Lower leg skin (tissue), 3 donors: ENCODE measurements around the gene CACNA1S.

Experiments used
- CTCF ChIP-seq, 3 donors: fragments of 450-650 bp; IDR thresholded peaks; one replicate each; pipeline ENCODE4 v1.5.1; 2016; ENCODE audit warnings: antibody characterized with exemption in 3 of 3, mild to moderate bottlenecking in 3 of 3, moderate library complexity in 2 of 3
- POLR2A ChIP-seq, 2 donors: fragments of 450-650 bp; IDR thresholded peaks; one replicate each; pipeline ENCODE4 v1.6.1; 2016 to 2017; ENCODE audit warnings: antibody characterized with exemption in 2 of 2, mild to moderate bottlenecking in 1 of 2, moderate library complexity in 1 of 2

GRCh38 chr1:201140941-201141260 lies 28.7 kb upstream of the CACNA1S start:
- TF ChIP-seq CTCF (IDR thresholded peaks at IDR 0.05): no peak
- TF ChIP-seq POLR2A (IDR thresholded peaks at IDR 0.05): no peak
